Measurements from ENCODE around the gene MYBPC1.

MYBPC1 gene

DNA sequence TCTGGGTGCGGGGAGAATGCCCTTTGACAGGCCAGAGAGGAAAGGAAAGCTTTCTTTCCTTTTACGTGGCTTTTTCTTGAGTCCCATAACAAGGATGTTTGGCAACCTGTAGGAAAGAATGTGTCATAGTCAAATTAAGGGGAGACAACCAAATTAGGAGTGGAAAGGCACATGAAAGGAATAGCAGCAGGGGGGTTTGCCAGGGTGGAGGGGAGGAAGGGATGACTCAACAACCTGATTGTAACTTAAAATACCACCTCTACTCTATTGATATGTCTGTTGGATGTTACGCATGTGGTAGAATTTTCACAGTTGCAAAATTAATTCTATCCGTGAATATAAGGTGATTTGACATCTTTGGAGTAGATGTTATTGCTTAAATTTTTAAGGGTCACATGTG, 28.5 kb upstream of the MYBPC1 start:
- DNase-seq (ENCODE audit: low spot score): no peak
- TF ChIP-seq, protein P1, sequence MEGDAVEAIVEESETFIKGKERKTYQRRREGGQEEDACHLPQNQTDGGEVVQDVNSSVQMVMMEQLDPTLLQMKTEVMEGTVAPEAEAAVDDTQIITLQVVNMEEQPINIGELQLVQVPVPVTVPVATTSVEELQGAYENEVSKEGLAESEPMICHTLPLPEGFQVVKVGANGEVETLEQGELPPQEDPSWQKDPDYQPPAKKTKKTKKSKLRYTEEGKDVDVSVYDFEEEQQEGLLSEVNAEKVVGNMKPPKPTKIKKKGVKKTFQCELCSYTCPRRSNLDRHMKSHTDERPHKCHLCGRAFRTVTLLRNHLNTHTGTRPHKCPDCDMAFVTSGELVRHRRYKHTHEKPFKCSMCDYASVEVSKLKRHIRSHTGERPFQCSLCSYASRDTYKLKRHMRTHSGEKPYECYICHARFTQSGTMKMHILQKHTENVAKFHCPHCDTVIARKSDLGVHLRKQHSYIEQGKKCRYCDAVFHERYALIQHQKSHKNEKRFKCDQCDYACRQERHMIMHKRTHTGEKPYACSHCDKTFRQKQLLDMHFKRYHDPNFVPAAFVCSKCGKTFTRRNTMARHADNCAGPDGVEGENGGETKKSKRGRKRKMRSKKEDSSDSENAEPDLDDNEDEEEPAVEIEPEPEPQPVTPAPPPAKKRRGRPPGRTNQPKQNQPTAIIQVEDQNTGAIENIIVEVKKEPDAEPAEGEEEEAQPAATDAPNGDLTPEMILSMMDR (IDR thresholded peaks at IDR 0.05; ENCODE audit: extremely low read depth, missing control alignments): no peak

DNA sequence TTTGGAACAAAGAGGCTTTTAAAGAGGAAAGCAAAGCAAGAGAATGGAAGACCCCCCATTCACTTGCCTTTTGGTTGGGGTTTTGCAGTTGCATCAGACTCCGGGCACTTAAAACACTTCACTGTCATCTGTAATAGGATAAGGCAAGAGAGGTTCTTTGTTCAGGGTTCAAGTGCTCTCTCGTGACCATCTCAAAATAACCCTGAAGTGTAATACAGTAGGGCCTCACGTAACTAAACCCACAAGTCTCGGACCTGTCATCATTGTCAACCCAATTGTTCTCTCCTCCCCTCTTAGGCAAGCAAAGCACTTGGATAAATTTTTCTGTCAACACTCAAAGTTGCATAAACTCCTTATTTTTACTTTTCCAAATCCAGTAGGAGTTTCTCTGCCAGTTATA, 26.9 kb upstream of the MYBPC1 start:
- TF ChIP-seq, protein P1 (IDR thresholded peaks at IDR 0.05; ENCODE audit: extremely low read depth, missing control alignments): no peak
- no peak for DNase-seq (ENCODE audit: low spot score)

DNA sequence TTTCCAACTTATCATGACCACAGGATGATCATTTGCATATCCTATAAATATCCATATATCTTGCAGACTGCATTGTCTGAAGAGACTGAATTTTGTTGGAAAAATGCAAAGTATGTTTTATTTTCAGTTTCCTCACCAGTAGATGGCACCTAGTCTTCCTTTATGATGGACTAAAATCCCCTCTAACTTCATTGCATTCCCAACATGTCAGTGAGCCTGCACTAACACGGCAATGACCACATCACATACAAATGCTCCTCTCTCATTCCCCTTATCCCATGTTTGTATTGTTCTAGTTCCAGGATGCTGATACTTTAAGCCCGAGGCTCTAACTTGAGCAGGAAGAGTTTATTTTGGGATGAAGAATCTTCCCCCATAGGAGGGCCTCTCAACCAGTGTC, 24.7 kb upstream of the MYBPC1 start:
- DNase-seq (ENCODE audit: low spot score): peak; percentile 11
- TF ChIP-seq, protein P1 (IDR thresholded peaks at IDR 0.05; ENCODE audit: extremely low read depth, missing control alignments): no peak

DNA sequence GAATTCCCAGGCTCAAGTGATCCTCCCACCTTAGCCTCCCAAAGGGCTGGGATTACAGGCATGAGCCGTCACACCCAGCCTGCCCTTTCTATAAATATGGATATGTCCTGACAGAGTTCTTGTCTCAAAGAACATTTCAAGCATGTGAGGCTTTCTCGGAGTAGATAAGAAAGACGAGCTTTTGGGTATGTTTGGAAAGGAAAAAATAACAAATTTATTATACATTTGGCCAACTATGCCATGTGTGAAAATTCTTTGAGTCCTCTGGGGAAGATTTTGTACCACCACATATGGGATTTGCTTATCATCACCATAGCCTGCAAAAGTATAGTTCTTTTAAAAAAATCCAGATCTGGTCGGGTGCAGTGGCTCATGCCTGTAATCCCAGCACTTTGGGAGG, 23.7 kb upstream of the MYBPC1 start:
- DNase-seq (ENCODE audit: low spot score): no peak
- TF ChIP-seq, protein P1 (IDR thresholded peaks at IDR 0.05; ENCODE audit: extremely low read depth, missing control alignments): no peak

DNA sequence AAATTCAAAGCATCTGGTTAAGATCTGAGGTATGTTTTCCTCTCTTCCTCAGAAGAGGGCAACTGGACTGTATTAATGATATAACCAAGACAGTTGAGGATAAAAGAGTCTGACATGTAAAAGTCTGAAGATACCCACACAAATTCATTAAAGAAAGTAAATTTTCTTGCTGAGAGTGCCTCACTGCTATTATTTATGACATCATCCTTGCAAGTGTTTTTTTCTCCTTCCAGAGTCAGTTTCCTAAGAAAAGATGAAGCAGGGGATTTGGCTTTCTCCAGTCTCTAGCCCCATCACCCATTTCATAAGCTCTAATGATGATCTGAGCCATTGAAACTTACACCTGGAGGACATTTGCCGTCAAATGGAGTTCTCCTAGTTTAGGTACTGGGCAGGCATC, 21.0 kb upstream of the MYBPC1 start:
- TF ChIP-seq, protein P1 (IDR thresholded peaks at IDR 0.05; ENCODE audit: extremely low read depth, missing control alignments): no peak
- DNase-seq (ENCODE audit: low spot score): no peak

DNA sequence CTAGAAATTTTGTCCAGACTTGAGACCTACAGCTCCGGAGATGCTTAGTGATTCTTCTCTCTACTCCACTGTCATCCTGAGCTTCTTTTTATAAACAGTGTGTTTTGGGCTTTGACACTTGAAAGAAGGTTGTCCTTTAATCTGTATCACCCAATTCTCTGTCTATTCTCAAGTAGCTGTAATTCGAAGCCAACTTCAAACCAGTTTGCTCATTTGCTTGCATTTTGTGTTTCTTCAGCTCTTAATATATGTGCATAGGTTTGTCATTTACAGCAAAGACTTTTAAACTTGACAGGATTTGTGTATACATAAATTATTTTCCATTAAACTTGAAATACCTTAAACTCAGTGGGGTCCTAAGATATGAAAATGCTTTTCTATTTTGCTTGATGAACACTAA, 16.4 kb upstream of the MYBPC1 start:
- DNase-seq (ENCODE audit: low spot score): no peak
- TF ChIP-seq, protein P1 (IDR thresholded peaks at IDR 0.05; ENCODE audit: extremely low read depth, missing control alignments): no peak

DNA sequence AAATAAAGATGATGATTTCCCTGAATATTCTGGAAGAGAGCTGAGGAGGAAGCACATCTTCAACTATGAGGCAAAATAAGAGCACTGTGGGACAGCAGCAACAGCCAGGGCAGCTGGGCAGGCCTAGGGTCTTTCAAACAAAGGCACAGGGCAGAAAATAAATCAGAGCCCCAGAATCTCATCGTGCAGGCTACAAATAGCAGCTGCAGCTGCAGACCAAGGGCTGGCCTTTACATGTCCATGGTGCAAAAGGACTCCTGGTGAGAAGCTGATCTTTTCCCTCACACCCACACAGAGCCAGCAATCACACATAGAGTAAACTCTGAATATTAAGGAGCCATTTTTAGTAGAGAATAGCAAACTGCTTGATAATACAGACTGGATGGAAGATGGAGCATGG, 13.6 kb upstream of the MYBPC1 start:
- no peak for DNase-seq (ENCODE audit: low spot score)
- TF ChIP-seq, protein P1 (IDR thresholded peaks at IDR 0.05; ENCODE audit: extremely low read depth, missing control alignments): no peak

Measured in GM20000 (cell line).